Neural progenitor cell (in vitro differentiated cells): Measurements from ENCODE around the gene ERBB4. TPM values are rescaled to one million over a fixed set of nuclear protein-coding genes. Genes with fewer than 3 reads are reported as not detected.

Source experiments
- DNase-seq: peaks from one replicate; pipeline ENCODE4 v3.0.0-alpha.2; 2016; ENCODE audit warnings: low spot score
- H2AFZ ChIP-seq: fragments of 200-600 bp; sonication (generic); replicated peaks from 2 replicates; pipeline ENCODE4 v1.6.1; 2016; ENCODE audit warnings: antibody characterized with exemption
- H3F3A ChIP-seq: fragments of 200-600 bp; sonication (generic); 2 replicates; pipeline ENCODE4 v1.6.1; 2016; ENCODE audit warnings: antibody characterized with exemption, low read depth
- H3K27ac ChIP-seq: fragments of 200-600 bp; sonication (generic); 2 replicates; pipeline ENCODE4 v1.5.1; 2016; ENCODE audit warnings: mild to moderate bottlenecking
- H3K27me3 ChIP-seq: fragments of 200-600 bp; sonication (generic); 2 replicates; pipeline ENCODE4 v1.6.1; 2016; ENCODE audit warnings: mild to moderate bottlenecking, moderate library complexity
- H3K36me3 ChIP-seq: fragments of 200-600 bp; sonication (generic); 2 replicates; pipeline ENCODE4 v1.5.1; 2016
- H3K4me1 ChIP-seq: fragments of 200-600 bp; sonication (generic); 2 replicates; pipeline ENCODE4 v1.6.1; 2016; ENCODE audit warnings: mixed run types
- H3K4me2 ChIP-seq: fragments of 200-600 bp; sonication (generic); 2 replicates; pipeline ENCODE4 v1.6.1; 2016
- H3K4me3 ChIP-seq: fragments of 200-600 bp; sonication (generic); 2 replicates; pipeline ENCODE4 v1.5.1; 2016
- H3K79me2 ChIP-seq: fragments of 200-600 bp; sonication (generic); 2 replicates; pipeline ENCODE4 v1.6.1; 2016; ENCODE audit warnings: low read depth
- H3K9ac ChIP-seq: fragments of 200-600 bp; sonication (generic); 2 replicates; pipeline ENCODE4 v1.6.1; 2016
- H3K9me3 ChIP-seq: fragments of 200-600 bp; sonication (generic); 2 replicates; pipeline ENCODE4 v1.5.1; 2016; ENCODE audit warnings: low read depth
- H4K20me1 ChIP-seq: fragments of 200-600 bp; sonication (generic); 2 replicates; pipeline ENCODE4 v1.6.1; 2016; ENCODE audit warnings: low read depth
- H3K27ac Mint-ChIP-seq: 3 replicates; pipeline ENCODE4 v1.8.0; 2021; ENCODE audit warnings: mixed read lengths
- H3K27me3 Mint-ChIP-seq: 2 replicates; pipeline ENCODE4 v1.8.0; 2022; ENCODE audit warnings: low read depth, mild to moderate bottlenecking, inconsistent platforms, moderate library complexity, mixed read lengths; ENCODE audit not compliant: insufficient read depth
- H3K36me3 Mint-ChIP-seq: 3 replicates; pipeline ENCODE4 v1.8.0; 2021; ENCODE audit warnings: mixed read lengths
- H3K4me1 Mint-ChIP-seq: 3 replicates; pipeline ENCODE4 v1.8.0; 2021; ENCODE audit warnings: mixed read lengths
- H3K4me3 Mint-ChIP-seq: 3 replicates; pipeline ENCODE4 v1.8.0; 2021; ENCODE audit warnings: mild to moderate bottlenecking, moderate library complexity, mixed read lengths
- H3K9me3 Mint-ChIP-seq: 3 replicates; pipeline ENCODE4 v1.8.0; 2020; ENCODE audit warnings: mixed read lengths
- EZH2 ChIP-seq: fragments of 200-600 bp; sonication (generic); IDR thresholded peaks from 2 replicates; pipeline ENCODE4 v1.6.1; 2017; ENCODE audit warnings: antibody characterized with exemption, mild to moderate bottlenecking, moderate library complexity
- EZH2phosphoT487 ChIP-seq: fragments of 200-600 bp; sonication (generic); IDR thresholded peaks from 2 replicates; pipeline ENCODE4 v1.6.1; 2017; ENCODE audit warnings: antibody characterized with exemption
- total RNA-seq: library from RNA; depleted of rRNA; stranded (reverse); fragments of >200 nt; gene quantifications from 2 replicates; pipeline ENCODE4 v1.2.3, GENCODE V29; 2015; ENCODE audit warnings: low replicate concordance
- TF ChIP-seq, protein P1 (sequence below): fragments of 200-600 bp; sonication (generic); IDR thresholded peaks from 2 replicates; pipeline ENCODE4 v1.5.1; 2017; ENCODE audit warnings: antibody characterized with exemption, mild to moderate bottlenecking

ERBB4 gene
- total RNA-seq, 1 donor from 2014 or later: 1.5 TPM

DNA sequence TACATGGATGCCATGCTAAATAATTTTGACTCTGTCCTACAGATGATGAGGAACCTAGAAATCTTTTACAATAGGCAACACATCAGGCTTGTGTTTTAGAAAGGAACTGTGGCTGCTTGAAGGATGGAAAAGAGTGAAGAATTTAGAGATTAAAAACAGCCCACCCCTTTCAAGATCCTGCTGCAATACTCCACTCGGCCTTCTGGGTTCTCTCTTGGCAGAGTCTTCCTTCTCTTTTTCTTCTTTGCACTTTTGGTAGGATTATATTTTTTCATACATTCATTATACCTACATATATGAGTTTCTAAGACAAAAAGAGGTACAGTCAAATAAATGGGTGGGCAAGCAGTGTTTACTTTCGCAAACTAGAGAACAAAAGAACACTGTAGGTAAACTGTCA lies 474.3 kb downstream of the ERBB4 start:
- Histone ChIP-seq H3K27ac (no peak overlapping the region), H3K36me3 (no peaks in the 10 kb centered on the region), H3F3A (no peaks in the 10 kb centered on the region), H3K4me2 (no peak overlapping the region), H2AFZ (no peak overlapping the region), H3K9me3 (no peaks in the 10 kb centered on the region), H3K4me1 (peaks cover 2% of the 10 kb centered on the region), H4K20me1 (no peaks in the 10 kb centered on the region), H3K27me3 (no peaks in the 10 kb centered on the region), H3K4me3 (no peak overlapping the region), H3K9ac (no peak overlapping the region), H3K79me2 (no peaks in the 10 kb centered on the region)
- Mint-ChIP-seq H3K4me1 (peaks cover 12% of the 10 kb centered on the region), H3K27me3 (no peaks in the 10 kb centered on the region), H3K9me3 (peaks cover 11% of the 10 kb centered on the region), H3K27ac (no peak overlapping the region), H3K36me3 (peaks cover 4% of the 10 kb centered on the region), H3K4me3 (no peak overlapping the region)
- no peak for DNase-seq
- no peak for TF ChIP-seq EZH2phosphoT487
- TF ChIP-seq, protein P1, sequence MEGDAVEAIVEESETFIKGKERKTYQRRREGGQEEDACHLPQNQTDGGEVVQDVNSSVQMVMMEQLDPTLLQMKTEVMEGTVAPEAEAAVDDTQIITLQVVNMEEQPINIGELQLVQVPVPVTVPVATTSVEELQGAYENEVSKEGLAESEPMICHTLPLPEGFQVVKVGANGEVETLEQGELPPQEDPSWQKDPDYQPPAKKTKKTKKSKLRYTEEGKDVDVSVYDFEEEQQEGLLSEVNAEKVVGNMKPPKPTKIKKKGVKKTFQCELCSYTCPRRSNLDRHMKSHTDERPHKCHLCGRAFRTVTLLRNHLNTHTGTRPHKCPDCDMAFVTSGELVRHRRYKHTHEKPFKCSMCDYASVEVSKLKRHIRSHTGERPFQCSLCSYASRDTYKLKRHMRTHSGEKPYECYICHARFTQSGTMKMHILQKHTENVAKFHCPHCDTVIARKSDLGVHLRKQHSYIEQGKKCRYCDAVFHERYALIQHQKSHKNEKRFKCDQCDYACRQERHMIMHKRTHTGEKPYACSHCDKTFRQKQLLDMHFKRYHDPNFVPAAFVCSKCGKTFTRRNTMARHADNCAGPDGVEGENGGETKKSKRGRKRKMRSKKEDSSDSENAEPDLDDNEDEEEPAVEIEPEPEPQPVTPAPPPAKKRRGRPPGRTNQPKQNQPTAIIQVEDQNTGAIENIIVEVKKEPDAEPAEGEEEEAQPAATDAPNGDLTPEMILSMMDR: peak; percentile 19
- no peak for TF ChIP-seq EZH2

DNA sequence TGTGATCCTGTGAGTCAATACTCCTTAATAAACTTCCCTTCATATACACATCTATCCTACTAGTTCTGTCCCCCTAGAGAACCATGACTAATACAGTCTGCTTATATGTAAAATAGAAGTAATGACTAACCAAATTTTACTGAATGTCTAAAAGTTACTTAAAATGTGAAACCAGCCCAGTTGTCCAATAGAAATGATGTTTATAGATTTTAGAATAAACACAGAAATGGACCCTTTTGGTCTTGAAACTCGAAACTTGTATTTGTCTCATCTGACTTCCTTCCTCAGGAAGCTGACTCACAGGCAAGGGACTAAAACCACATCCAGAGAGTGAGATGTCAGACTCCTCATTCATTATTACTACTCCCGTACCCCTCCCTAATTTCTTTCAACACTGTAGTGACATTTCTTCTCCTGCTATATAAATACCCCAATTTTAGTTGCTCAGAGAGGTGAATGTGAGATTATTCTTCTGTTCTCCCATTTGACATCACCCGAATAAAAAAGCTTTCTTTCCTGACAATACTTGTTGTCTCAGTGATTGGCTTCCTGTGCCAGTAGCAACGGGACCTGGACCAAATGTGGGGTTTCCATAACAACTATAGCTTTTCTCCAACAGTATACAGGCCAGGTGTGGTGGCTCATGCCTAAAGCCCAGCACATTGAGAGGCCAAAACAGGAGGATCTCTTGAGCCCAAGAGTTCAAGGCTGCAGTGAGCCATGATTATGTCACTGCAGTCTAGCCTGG lies 486.0 kb downstream of the ERBB4 start:
- Histone ChIP-seq H3K79me2 (no peaks in the 10 kb centered on the region), H3K9ac (no peak overlapping the region), H4K20me1 (no peaks in the 10 kb centered on the region), H3K4me3 (no peak overlapping the region), H3K27me3 (no peaks in the 10 kb centered on the region), H3F3A (no peaks in the 10 kb centered on the region), H3K36me3 (no peaks in the 10 kb centered on the region), H3K9me3 (peaks cover 3% of the 10 kb centered on the region), H3K27ac (no peak overlapping the region), H3K4me1 (no peaks in the 10 kb centered on the region), H3K4me2 (no peak overlapping the region), H2AFZ (no peak overlapping the region)
- TF ChIP-seq EZH2phosphoT487: no peak
- no peak for TF ChIP-seq EZH2
- TF ChIP-seq, protein P1: no peak
- Mint-ChIP-seq H3K36me3 (peaks cover 43% of the 10 kb centered on the region), H3K4me1 (no peaks in the 10 kb centered on the region), H3K9me3 (peaks cover 55% of the 10 kb centered on the region), H3K27me3 (peaks cover 3% of the 10 kb centered on the region), H3K27ac (no peak overlapping the region), H3K4me3 (no peak overlapping the region)
- DNase-seq: no peak

DNA sequence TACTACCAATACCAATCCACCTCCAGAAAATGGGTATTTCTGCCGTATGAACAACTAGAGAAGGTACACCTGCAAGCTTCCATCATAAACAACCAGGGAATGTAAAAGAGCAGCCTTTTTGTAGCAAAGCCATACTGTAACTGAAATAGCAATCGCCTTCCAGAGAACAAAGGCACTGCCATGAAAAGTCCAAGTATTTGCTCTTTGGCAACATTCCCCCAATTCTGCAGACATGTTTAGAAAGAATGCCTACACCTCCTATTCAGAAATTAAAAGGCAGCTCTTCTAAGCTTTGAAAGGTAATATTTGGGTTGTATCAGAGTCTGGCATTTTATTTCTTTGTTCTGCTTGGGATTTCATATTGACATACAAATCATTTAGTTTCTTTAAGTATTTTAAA lies 487.7 kb downstream of the ERBB4 start:
- Histone ChIP-seq H2AFZ (no peak overlapping the region), H3K4me2 (no peak overlapping the region), H3K27me3 (no peaks in the 10 kb centered on the region), H3K4me1 (no peaks in the 10 kb centered on the region), H4K20me1 (no peaks in the 10 kb centered on the region), H3K9ac (no peak overlapping the region), H3K4me3 (no peak overlapping the region), H3K27ac (no peak overlapping the region), H3K9me3 (no peaks in the 10 kb centered on the region), H3F3A (no peaks in the 10 kb centered on the region), H3K79me2 (no peaks in the 10 kb centered on the region), H3K36me3 (no peaks in the 10 kb centered on the region)
- H3K4me1 Mint-ChIP-seq: no peaks in the 10 kb centered on the region
- H3K9me3 Mint-ChIP-seq: peaks cover 38% of the 10 kb centered on the region
- H3K4me3 Mint-ChIP-seq: no peak overlapping the region
- peaks cover 39% of the 10 kb centered on the region for H3K36me3 Mint-ChIP-seq
- no peak for TF ChIP-seq EZH2
- H3K27ac Mint-ChIP-seq: no peak overlapping the region
- H3K27me3 Mint-ChIP-seq: peaks cover 3% of the 10 kb centered on the region
- no peak for DNase-seq

- Histone ChIP-seq H3K4me1 (no peaks in the 10 kb centered on the region), H3K36me3 (no peaks in the 10 kb centered on the region), H3K9ac (no peak overlapping the region), H3K27me3 (no peaks in the 10 kb centered on the region), H3K9me3 (no peaks in the 10 kb centered on the region), H2AFZ (no peak overlapping the region), H3K79me2 (no peaks in the 10 kb centered on the region), H3K4me2 (no peak overlapping the region), H4K20me1 (no peaks in the 10 kb centered on the region), H3K4me3 (no peak overlapping the region), H3K27ac (no peak overlapping the region), H3F3A (no peaks in the 10 kb centered on the region)
- peaks cover 5% of the 10 kb centered on the region for H3K36me3 Mint-ChIP-seq
- no peak for DNase-seq
- TF ChIP-seq EZH2phosphoT487 (no peak), EZH2 (no peak)
- TF ChIP-seq, protein P1: no peak
- H3K27me3 Mint-ChIP-seq: no peaks in the 10 kb centered on the region
- no peak overlapping the region for H3K4me3 Mint-ChIP-seq
- no peak overlapping the region for H3K27ac Mint-ChIP-seq
- no peaks in the 10 kb centered on the region for H3K9me3 Mint-ChIP-seq
- peaks cover 4% of the 10 kb centered on the region for H3K4me1 Mint-ChIP-seq
Measured at GRCh38 chr2:212042562-212042961, 496.0 kb downstream of the ERBB4 start.
